HepG2 (cell line): ENCODE results near the gene CLEC16A. TPM values are rescaled to one million over a fixed set of nuclear protein-coding genes. Genes with fewer than 3 reads are reported as not detected.

Source experiments
- CREB1 ChIP-seq, 2 experiments: fragments of 450-650 bp in 1 of 2; IDR thresholded peaks; 2 replicates each; pipeline ENCODE4 v1.6.1; 2016 to 2017; ENCODE audit warnings: control low read depth in 1 of 2, mild to moderate bottlenecking in 1 of 2, missing compliant biosample characterization in 1 of 2, missing genetic modification characterization in 1 of 2
- HMG20B ChIP-seq: conservative IDR thresholded peaks from 2 replicates; pipeline ENCODE4 v1.6.1; 2016; ENCODE audit warnings: missing genetic modification reagents, missing compliant biosample characterization
- KDM1A ChIP-seq: IDR thresholded peaks from 2 replicates; pipeline ENCODE4 v1.6.1; 2016; ENCODE audit warnings: missing compliant biosample characterization
- MEIS1 ChIP-seq: sonication (generic); formaldehyde crosslinking; IDR thresholded peaks from 2 replicates; pipeline ENCODE4 v1.9.0; 2021; ENCODE audit warnings: mild to moderate bottlenecking, missing genetic modification reagents, moderate library complexity, borderline replicate concordance
- NFE2 ChIP-seq: sonication (generic); formaldehyde crosslinking; IDR thresholded peaks from 2 replicates; pipeline ENCODE4 v1.4.0; 2020; ENCODE audit warnings: missing genetic modification reagents
- YEATS2 ChIP-seq: sonication (generic); formaldehyde crosslinking; IDR thresholded peaks from 2 replicates; pipeline ENCODE4 v1.4.0; 2020; ENCODE audit warnings: missing genetic modification reagents, borderline replicate concordance
- YEATS4 ChIP-seq: sonication (generic); formaldehyde crosslinking; IDR thresholded peaks from 2 replicates; pipeline ENCODE4 v1.4.0; 2020; ENCODE audit warnings: missing genetic modification reagents, borderline replicate concordance
- ZSCAN21 ChIP-seq: sonication (generic); formaldehyde crosslinking; IDR thresholded peaks from 2 replicates; pipeline ENCODE4 v1.8.0; 2022; ENCODE audit warnings: mild to moderate bottlenecking, missing genetic modification reagents, moderate library complexity, borderline replicate concordance
- polyA plus RNA-seq, 8 experiments: library from polyadenylated mRNA; depleted of rRNA in 3 of 8; stranded (reverse) in 7 of 8; unstranded in 1 of 8; fragments of >200 nt; fragmentation: Illumina TruSeq in 4 of 8; extraction: Trizol in 4 of 8; gene quantifications; 2 replicates each; pipeline versions ENCODE4 v1.2.1 to v1.2.3, GENCODE V29; 2011 to 2016; ENCODE audit warnings: low read depth in 4 of 8, missing spikeins in 1 of 8, mixed read lengths in 1 of 8; ENCODE audit not compliant: insufficient read depth in 1 of 8
- total RNA-seq, 5 experiments: library from RNA; depleted of rRNA; stranded (reverse); fragments of >200 nt; fragmentation: Illumina TruSeq; extraction: Trizol; gene quantifications; 2 replicates each; pipeline ENCODE4 v1.2.3, GENCODE V29; 2016; ENCODE audit warnings: low read depth in 1 of 5
- TF ChIP-seq, protein P1 (sequence below): IDR thresholded peaks from 2 replicates; pipeline ENCODE4 v1.4.0; 2020; ENCODE audit warnings: mild to moderate bottlenecking, missing genetic modification reagents
- TF ChIP-seq, protein P2 (sequence below): sonication (generic); formaldehyde crosslinking; IDR thresholded peaks from 2 replicates; pipeline ENCODE4 v1.4.0; 2020; ENCODE audit warnings: missing genetic modification reagents, borderline replicate concordance
- TF ChIP-seq, protein P3 (sequence below): sonication (generic); formaldehyde crosslinking; IDR thresholded peaks from 2 replicates; pipeline ENCODE4 v1.5.0; 2020; ENCODE audit warnings: missing genetic modification reagents
- TF ChIP-seq, protein P4 (sequence below): IDR thresholded peaks from 2 replicates; pipeline ENCODE4 v1.6.1; 2012; ENCODE audit warnings: low read depth, low read length, improper control_type of control experiment

Gene CLEC16A
- total and polyA plus RNA-seq, 2 of the 13 experiments (the other 11 are each of a cell fraction or from before 2014, with no cell fraction given) = 8.5 to 10.3 TPM

DNA sequence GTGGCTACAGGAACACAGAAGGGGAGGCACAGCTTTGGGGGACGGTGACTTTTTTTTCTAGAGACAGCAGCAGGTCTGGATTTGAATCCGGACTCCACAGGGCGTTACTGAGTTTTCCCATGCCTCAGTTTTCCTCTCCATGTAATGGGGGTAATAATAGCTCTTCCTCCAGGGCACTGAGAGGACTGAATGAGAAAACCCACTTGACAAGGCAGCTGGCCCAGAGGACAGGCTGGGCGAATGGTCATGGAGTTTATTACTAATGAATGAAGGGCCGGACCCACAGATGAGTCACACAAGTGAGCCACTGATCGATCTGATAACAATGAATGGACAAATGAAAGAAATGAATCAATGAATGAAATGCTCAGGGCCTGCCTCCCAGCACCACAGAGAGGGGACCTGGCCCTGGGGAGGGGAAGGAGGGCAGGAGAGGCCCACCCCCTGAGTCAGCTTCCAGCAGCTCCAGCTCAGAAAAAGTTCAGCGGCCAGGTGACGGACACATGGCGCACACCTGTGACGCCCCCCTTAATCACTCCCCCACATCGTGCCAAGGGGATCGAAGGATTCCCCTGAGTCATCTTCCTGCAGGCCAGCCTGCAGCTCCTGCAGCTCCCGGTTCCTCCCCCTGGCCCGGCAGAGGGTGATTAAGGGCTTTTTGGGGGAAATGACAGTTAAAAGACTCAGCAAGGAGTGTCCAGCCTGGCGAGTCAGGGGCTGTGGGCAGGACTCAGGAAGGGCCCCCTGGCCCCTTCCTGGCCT lies 257.3 kb downstream of the CLEC16A start (continued):
- TF ChIP-seq, protein P1, sequence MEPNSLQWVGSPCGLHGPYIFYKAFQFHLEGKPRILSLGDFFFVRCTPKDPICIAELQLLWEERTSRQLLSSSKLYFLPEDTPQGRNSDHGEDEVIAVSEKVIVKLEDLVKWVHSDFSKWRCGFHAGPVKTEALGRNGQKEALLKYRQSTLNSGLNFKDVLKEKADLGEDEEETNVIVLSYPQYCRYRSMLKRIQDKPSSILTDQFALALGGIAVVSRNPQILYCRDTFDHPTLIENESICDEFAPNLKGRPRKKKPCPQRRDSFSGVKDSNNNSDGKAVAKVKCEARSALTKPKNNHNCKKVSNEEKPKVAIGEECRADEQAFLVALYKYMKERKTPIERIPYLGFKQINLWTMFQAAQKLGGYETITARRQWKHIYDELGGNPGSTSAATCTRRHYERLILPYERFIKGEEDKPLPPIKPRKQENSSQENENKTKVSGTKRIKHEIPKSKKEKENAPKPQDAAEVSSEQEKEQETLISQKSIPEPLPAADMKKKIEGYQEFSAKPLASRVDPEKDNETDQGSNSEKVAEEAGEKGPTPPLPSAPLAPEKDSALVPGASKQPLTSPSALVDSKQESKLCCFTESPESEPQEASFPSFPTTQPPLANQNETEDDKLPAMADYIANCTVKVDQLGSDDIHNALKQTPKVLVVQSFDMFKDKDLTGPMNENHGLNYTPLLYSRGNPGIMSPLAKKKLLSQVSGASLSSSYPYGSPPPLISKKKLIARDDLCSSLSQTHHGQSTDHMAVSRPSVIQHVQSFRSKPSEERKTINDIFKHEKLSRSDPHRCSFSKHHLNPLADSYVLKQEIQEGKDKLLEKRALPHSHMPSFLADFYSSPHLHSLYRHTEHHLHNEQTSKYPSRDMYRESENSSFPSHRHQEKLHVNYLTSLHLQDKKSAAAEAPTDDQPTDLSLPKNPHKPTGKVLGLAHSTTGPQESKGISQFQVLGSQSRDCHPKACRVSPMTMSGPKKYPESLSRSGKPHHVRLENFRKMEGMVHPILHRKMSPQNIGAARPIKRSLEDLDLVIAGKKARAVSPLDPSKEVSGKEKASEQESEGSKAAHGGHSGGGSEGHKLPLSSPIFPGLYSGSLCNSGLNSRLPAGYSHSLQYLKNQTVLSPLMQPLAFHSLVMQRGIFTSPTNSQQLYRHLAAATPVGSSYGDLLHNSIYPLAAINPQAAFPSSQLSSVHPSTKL = 0 out of 2 replicates have a peak, but pooled peaks have one; percentile 17
- TF ChIP-seq MEIS1 (CRISPR knock-in tag) (peak; percentile 38; the same call in 1 of the 2 replicates), KDM1A (CRISPR knock-in tag) (peak; percentile 63; the same call in 1 of the 2 replicates), HMG20B (CRISPR knock-in tag) (no peak), CREB1 (IDR thresholded peaks at IDR 0.05) (peak; percentile 21; the same call in 1 of the 2 replicates), CREB1 (CRISPR knock-in tag; IDR thresholded peaks at IDR 0.05) (no peak; the same call in 1 of the 2 replicates), YEATS2 (0 out of 2 replicates have a peak, but pooled peaks have one; percentile 34), YEATS4 (CRISPR knock-in tag) (no peak), NFE2 (peak; percentile 59; the same call in 1 of the 2 replicates), ZSCAN21 (CRISPR knock-in tag) (0 out of 2 replicates have a peak, but pooled peaks have one; percentile 45)
- TF ChIP-seq, protein P2, sequence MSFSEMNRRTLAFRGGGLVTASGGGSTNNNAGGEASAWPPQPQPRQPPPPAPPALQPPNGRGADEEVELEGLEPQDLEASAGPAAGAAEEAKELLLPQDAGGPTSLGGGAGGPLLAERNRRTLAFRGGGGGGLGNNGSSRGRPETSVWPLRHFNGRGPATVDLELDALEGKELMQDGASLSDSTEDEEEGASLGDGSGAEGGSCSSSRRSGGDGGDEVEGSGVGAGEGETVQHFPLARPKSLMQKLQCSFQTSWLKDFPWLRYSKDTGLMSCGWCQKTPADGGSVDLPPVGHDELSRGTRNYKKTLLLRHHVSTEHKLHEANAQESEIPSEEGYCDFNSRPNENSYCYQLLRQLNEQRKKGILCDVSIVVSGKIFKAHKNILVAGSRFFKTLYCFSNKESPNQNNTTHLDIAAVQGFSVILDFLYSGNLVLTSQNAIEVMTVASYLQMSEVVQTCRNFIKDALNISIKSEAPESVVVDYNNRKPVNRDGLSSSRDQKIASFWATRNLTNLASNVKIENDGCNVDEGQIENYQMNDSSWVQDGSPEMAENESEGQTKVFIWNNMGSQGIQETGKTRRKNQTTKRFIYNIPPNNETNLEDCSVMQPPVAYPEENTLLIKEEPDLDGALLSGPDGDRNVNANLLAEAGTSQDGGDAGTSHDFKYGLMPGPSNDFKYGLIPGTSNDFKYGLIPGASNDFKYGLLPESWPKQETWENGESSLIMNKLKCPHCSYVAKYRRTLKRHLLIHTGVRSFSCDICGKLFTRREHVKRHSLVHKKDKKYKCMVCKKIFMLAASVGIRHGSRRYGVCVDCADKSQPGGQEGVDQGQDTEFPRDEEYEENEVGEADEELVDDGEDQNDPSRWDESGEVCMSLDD = peak; percentile 19; the same call in 1 of the 2 replicates
- TF ChIP-seq, protein P3, sequence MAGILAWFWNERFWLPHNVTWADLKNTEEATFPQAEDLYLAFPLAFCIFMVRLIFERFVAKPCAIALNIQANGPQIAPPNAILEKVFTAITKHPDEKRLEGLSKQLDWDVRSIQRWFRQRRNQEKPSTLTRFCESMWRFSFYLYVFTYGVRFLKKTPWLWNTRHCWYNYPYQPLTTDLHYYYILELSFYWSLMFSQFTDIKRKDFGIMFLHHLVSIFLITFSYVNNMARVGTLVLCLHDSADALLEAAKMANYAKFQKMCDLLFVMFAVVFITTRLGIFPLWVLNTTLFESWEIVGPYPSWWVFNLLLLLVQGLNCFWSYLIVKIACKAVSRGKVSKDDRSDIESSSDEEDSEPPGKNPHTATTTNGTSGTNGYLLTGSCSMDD (CRISPR knock-in tag) = no peak
- TF ChIP-seq, protein P4, sequence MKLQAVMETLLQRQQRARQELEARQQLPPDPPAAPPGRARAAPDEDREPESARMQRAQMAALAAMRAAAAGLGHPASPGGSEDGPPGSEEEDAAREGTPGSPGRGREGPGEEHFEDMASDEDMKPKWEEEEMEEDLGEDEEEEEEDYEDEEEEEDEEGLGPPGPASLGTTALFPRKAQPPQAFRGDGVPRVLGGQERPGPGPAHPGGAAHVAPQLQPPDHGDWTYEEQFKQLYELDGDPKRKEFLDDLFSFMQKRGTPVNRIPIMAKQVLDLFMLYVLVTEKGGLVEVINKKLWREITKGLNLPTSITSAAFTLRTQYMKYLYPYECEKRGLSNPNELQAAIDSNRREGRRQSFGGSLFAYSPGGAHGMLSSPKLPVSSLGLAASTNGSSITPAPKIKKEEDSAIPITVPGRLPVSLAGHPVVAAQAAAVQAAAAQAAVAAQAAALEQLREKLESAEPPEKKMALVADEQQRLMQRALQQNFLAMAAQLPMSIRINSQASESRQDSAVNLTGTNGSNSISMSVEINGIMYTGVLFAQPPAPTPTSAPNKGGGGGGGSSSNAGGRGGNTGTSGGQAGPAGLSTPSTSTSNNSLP = peak; percentile 89
